Heart left ventricle (tissue), 13 donors: Measurements from ENCODE around the gene ANO3.

Experiments
- POLR2A ChIP-seq, 2 donors: fragments of 450-650 bp; IDR thresholded peaks; one replicate each; pipeline ENCODE4 v1.6.1; 2017; ENCODE audit warnings: antibody characterized with exemption in 2 of 2, mild to moderate bottlenecking in 2 of 2, moderate library complexity in 2 of 2
- TF ChIP-seq, protein P1 (sequence below), 12 donors: fragments of 200-600 bp; sonication (generic) in 4 of 12; IDR thresholded peaks; one replicate each; pipeline versions ENCODE4 v1.5.0 to v1.8.0; 2018 to 2022; ENCODE audit warnings: antibody characterized with exemption in 12 of 12, mild to moderate bottlenecking in 5 of 12
- donor health status: ischemic (EF 13 %, LVEDD 7.1; RV severe dilation, severe dysfunction).
- donor health status: DM: no; HTN: yes; CAD: no.
- donor health status: DM: no; HTN: no; CAD: no.
- donor health status: ischemic (EF 25% LVEDD 6.9; RV normal size, moderate dysfunction).
- donor health status: ischemic (EF 25% LVEDD 5.7; RV mildly dilated, moderate dysfunction).
- donor health status: ischemic (EF 35%, LVEDD 5.7; RV mildly dilated, moderate dysfunction).
- donor health status: nonischemic (EF 11% LVEDD 7.7; RV severe dilation, severe dysfunction).
- donor health status: DM: yes; HTN: yes; CAD: no.
- donor health status: PGD.
- donor health status: ischemic (EF 29% LVEDD 5.4; RV normal size, mild dysfunction).
- donor health status: nonischemic (EF 23%, LVEDD 6.1; RV moderate dilation, normal function).

DNA sequence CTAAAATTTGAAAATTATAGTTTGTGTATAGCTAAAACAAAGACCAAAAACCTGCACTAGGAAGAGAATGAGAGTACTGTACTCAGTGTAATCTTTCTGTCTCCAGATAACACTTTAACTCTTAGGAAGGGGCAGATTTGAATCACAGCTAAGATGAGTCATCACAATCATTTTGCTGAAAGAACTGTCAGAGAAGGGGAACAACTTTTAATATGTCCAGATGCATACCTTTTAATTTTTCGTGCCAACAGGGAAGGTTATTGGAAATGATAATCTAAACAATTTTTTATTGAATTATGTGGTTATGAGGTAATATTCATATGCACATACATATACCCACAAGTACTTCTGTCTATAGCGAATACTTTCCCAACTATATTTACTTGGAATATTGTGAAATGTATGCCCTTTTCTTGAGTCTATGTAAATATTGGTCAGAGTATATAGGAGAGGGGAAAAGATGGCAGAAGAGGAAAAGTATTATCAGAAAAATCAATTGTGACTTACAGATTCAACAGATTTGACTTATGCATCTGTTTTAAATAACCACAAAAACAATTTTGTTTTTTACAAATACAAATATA, 291.2 kb downstream of the ANO3 start:
- TF ChIP-seq, protein P1, sequence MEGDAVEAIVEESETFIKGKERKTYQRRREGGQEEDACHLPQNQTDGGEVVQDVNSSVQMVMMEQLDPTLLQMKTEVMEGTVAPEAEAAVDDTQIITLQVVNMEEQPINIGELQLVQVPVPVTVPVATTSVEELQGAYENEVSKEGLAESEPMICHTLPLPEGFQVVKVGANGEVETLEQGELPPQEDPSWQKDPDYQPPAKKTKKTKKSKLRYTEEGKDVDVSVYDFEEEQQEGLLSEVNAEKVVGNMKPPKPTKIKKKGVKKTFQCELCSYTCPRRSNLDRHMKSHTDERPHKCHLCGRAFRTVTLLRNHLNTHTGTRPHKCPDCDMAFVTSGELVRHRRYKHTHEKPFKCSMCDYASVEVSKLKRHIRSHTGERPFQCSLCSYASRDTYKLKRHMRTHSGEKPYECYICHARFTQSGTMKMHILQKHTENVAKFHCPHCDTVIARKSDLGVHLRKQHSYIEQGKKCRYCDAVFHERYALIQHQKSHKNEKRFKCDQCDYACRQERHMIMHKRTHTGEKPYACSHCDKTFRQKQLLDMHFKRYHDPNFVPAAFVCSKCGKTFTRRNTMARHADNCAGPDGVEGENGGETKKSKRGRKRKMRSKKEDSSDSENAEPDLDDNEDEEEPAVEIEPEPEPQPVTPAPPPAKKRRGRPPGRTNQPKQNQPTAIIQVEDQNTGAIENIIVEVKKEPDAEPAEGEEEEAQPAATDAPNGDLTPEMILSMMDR (IDR thresholded peaks at IDR 0.05) = no peak
- no peak for TF ChIP-seq POLR2A (IDR thresholded peaks at IDR 0.05)
